Non-pigmented ciliary epithelial cell (primary cell): ENCODE measurements around the gene RBMS2.
"Not testable (repeated sequence)": the region's sequence is repeated elsewhere in the genome, so short reads cannot be mapped to it uniquely, and the experiment has no call there.

Experiments
- DNase-seq: peaks from one replicate; pipeline ENCODE4 v3.0.0-alpha.2; 2010; ENCODE audit warnings: low read depth

The RBMS2 gene, protein sequence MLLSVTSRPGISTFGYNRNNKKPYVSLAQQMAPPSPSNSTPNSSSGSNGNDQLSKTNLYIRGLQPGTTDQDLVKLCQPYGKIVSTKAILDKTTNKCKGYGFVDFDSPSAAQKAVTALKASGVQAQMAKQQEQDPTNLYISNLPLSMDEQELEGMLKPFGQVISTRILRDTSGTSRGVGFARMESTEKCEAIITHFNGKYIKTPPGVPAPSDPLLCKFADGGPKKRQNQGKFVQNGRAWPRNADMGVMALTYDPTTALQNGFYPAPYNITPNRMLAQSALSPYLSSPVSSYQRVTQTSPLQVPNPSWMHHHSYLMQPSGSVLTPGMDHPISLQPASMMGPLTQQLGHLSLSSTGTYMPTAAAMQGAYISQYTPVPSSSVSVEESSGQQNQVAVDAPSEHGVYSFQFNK

DNA sequence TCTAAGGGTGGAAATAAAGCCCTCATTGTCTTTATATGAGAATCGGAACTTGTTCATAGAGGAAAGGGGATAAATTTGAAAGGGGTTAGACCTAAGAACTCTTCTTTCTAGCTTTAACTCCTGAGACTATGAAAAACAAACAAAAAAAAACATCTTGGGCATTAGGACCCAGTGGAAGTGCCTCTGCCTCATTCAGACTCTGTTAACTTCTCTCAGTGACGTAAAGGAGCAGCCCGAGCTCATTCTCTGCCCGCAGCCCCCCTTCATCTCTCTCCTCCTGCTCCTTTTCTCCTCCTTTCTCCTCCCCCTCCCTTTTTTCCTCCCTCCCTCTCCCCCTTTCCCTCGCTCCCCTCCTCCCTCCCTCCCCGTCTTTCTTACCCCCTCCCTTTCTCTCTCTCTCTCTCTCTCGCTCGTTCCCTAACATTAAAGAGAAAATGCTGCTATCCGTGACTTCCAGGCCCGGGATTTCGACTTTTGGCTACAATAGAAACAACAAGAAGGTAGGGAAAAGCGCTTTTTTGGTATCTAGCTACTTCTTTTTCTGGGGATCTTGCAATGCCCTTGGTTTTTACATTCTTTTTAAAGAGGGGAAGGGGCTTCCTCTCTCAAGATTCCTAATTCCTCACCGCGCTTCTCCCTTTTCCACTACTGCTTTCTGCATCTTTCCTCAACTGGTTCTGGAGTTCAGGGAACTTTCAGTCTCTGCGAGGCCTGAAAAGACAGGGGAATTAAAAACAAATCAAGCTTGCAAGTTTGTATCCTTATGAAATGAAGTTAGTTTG is at the start of gene RBMS2:
Gene RBMS2, plus strand, starts transcription at position 231 of the 782 bp plus-strand sequence. Its CDS starts 204 bp downstream, at position 435.
- DNase-seq: peak; percentile 79

DNA sequence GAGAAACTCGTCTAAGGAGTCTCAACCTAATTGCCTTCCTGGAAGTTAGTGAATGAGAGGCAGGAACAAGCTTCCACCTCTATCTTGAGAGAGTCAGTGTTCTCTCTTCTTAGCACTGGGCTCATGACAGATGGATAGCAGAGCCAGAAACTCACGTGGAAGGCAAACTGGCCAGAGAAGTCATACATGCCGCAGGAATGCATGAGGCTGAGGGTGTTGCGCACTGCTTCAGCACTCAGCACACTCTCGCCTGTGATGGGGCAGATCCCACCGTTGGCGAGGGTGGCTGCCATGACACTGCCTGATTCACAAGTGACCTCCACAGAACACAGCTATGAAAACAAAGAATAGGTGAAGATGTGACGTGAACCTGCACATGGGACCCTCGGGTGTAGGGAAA is 47.2 kb upstream of the RBMS2 start:
- no peak for DNase-seq

DNA sequence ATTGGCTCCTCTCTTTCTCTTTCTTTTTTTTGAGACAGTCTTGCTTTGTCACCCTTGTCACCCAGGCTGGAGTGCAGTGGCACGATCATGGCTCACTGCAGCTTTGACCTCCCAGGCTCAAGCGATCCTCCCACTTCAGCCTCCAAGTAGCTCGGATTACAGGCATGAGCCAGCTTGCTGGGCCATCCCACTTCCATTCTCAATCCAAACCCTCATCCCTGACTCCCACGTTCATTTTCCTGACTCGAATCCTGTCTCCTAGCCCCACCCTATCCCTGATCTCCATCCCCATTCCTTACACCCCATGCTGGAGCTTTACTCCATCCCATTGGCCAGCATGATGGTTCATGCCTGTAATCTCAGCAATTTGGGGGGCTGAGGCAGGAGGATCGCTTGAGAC is 45.5 kb upstream of the RBMS2 start:
- no peak for DNase-seq

DNA sequence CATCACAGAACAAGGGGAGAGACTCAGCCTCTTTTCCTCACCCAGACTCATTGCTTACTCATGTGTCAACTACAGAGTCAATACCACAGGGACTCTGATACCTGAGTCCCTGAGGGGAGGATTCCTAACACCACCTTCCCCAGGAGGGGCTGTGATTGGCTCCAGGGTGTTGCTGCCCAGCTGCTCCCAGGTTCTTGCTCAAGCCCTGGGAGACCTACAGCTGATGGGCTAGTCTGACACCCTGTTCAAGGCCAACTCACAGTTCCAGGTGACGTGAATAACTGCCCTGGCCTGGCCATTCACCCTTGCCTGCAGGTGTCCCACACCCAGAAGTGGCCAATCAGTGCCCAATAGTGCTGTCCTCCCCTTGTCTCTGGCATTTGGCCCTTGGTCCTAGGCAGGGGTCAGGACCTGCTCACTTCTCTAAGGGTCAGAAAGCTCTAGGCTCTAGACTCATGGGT is 44.6 kb upstream of the RBMS2 start:
- no peak for DNase-seq

DNA sequence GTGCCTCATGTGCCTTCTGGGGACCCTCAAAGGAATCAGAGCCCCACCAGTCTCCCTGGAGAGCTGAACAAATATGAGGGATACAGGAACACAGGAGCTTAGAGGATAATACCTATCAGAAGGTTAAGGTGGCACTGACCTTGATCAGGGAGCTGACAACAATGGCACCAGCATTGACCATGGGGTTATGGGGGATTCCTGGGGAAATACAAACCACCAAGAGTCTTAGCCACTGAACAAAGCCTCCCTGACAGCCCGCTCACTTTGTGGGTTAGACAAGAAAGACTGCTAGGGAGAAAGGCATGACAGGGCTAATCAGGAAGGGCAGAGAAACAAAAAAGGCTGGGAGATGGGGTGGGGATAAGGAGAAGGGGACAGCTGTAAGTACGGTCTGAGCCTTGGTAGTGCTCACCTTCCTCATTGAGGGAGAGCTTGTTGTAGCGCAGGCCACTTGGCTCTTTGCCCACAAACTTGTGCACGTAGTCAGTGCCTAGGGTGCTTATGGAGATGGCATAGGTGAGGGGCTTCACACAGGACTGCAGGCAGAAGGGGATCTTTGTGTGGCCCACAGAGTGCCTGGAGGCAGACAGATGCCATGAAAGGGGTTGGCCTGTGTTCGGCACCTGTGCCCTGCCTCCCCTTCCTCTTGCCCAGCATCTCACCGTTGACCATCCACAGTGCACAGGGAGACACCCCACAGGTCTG is 43.9 kb upstream of the RBMS2 start:
- DNase-seq: no peak

DNA sequence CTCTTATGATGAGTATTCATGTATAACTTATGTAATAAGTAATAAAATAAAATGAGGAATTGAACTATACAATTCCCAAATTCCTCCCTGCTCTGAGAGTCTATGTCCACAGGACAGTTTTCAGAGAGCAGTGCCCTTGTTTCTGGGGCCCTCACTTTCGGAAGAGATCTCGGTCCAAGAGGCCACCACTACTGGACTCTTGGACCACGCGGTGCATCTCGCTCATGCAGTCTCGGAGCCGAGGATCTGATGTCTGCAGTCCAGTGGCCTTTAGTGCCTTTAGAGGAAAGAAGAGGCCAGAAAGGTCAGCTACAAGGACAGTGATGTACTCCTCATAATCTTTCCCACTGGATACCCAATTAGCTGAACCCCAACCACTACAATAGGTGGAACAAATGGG is 42.0 kb upstream of the RBMS2 start:
- DNase-seq: no peak

DNA sequence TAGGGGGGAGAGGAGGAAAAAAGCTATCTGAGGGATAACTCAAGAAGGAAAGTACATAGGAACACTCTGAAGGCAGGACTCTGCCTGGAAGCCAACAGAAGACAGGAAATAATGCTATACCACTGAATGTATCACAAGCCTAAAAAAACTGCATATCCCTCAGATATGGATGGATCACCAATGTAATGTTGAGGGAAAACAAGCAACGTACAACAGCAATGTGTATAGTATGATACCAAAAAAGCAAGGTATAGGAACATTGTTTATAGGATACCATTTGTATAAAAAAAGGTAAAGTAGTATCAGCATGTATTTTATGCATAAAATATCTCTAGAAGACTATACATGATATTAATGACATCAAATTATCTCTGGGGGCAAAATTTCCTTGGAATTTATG is 37.1 kb upstream of the RBMS2 start:
- no peak for DNase-seq

DNA sequence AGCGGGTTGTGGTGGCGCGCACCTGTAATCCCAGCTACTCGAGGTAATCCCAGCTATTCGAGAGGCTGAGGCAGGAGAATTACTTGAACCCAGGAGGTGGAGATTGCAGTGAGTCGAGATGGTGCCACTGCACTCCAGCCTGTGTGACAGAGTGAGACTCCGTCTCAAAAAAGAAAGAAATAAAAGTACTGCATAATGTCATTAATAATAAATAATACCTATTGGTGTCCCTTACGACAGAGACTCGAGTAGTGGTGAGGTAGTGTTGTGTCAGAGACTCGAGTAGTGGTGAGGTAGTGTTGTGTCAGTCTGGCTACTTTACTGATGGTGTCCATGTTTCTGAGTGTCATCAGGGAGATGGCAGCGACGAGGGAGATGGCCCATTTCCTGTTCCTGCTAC is 34.9 kb upstream of the RBMS2 start:
- no peak for DNase-seq

DNA sequence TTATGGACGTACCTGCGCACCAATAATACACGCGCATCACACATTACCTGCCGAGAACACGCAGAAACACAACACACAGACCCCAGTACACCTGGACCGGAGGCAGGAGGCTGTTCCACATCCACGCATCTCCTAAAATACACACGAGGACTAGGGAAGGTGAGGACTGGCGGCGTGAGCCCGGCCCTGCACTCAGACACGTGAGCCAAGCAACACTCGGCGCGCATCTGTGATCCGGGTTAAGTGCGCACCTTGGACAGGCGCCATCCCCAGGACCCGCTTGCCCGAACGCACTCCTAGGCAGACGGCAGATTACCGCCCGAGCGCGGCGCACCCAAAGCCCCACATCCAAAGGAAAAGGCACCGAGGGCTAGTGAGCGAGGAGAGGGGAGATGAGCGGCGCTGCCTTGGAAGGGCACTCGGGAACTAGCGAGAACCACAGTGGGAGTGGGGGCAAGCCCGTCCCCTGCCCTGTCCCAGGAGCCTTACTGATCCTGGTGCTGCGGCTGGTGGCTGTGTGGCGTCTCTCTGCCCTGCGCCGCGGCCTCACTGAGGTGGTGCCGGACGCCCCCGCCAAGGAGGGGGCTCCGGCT is 34.1 kb upstream of the RBMS2 start:
- no peak for DNase-seq

DNA sequence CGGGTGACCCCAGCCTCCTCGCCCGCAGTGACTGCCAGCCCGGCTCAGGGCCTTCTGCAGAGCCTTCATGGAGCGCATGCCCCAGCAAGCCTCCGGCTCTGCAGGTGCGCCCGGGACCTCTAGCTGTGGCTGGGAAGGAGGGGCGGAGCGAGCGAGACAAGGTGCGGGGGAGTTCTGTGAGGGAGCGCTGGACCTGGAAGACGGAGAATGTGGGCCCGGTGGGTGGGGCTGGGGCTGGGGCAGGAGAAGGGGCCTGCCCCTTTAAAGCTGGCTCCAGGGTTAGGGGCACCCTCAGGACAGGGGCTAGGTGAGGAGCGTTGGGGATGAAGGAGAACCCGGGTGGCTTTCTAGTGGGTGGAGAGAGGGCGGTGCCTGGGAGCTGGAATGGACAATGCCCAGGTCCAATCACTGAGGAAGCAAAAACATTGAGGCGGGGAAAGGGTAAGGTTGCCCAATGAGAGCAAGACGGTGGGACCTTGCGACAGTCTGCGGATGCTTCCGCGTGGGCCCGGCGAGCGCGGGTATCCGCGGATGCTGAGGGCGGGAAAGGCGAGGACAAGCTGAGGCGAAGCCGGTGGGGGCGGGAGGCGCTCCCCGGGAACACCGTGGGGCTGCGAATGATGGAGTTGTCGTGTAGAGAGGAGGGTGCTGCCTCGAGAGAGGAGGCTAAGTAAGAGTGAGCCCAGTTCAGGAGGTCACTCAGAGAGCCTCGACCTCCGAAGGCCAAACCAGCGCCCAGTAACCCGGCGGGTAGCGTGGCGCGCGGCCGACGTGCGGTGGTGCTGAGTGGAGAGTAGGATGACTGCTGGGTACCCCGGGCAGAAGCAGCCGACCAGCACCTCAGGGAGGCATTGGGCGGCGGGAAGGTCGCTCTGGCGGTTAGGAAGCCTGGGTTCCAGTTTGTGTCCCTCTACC is 33.3 kb upstream of the RBMS2 start, which contains the start of gene GLS2:
Gene GLS2, minus strand, starts transcription at position 121 of the 915 bp plus-strand sequence. Its CDS starts 43 bp downstream, at position 78.
- peak; percentile 18 for DNase-seq

DNA sequence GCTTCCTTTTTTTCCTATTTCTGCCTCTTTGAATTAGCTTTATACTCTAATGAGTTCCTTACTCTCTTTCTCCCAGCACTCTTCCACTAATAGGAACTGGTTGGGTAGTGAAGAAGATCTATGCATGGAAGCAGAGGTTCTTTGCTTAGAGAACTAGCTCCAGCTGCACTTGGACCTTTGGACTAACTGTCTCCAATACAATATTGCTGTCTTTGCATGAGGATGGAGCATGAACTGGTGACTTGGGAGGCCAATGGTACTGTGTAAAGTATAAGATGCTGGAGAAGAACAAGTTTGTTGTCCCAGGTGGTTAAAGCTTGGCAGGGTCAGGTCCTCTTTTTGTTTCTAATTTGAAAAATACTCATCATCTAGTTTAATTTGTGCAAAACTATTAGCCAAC is 31.3 kb upstream of the RBMS2 start:
- DNase-seq: no peak

DNA sequence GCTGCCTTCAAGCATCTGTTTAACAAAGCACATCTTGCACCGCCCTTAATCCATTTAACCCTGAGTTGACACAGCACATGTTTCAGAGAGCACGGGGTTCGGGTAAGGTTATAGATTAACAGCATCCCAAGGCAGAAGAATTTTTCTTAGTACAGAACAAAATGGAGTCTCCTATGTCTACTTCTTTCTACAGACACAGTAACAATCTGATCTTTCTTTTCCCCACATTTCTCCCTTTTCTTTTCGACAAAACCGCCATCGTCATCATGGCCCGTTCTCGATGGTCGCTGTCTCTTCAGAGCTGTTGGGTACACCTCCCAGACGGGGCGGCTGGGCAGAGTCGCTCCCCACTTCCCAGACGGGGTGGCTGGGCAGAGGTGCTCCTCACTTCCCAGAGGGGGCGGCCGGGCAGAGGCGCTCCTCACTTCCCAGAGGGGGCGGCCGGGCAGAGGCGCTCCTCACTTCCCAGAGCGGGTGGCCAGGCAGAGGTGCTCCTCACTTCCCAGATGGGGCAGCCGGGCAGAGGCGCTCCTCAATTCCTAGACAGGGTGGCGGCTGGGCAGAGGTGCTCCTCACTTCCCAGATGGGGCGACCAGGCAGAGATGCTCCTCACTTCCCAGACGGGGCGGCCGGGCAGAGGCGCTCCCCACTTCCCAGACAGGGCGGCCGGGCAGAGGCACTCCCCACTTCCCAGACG is 28.1 kb upstream of the RBMS2 start:
- DNase-seq: not testable (repeated sequence)

DNA sequence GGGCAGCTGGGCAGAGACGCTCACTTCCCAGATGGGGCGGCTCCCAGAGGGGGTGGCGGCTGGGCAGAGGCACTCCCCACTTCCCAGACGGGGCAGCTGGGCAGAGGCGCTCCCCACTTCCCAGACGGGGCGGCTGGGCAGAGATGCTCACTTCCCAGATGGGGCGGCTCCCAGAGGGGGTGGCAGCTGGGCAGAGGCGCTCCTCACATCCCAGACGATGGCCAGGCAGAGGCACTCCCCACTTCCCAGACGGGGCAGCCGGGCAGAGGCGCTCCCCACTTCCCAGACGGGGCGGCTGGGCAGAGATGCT is 27.6 kb upstream of the RBMS2 start:
- not testable (repeated sequence) for DNase-seq

DNA sequence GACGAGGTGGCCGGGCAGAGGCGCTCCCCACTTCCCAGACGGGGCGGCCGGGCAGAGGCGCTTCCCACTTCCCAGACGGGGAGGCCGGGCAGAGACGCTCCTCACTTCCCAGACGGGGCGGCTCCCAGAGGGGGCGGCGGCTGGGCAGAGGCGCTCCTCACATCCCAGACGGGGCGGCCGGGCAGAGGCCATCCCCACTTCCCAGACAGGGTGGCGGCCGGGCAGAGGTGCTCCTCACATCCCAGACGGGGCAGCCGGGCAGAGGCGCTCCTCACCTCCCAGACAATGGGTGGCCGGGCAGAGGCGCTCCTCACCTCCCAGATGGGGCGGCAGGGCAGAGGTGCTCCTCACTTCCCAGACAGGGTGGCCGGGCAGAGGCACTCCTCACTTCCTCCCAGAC is 27.1 kb upstream of the RBMS2 start:
- DNase-seq: not testable (repeated sequence)

DNA sequence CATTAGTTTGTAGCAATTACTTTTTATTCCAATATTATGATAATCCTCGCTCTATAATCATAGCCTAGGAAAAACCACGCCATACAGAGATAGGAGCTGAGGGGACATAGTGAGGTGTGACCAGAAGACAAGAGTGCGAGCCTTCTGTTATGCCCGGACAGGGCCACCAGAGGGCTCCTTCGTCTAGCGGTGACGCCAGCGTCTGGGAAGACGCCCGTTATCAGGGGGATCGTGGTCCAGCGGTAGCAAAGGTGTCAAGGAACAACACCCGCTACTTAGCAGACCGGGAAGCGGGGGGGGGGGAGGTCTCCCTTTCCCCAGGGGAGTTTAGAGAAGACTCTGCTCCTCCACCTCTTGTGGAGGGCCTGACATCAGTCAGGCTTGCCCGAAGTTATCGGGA is 24.9 kb upstream of the RBMS2 start:
- not testable (repeated sequence) for DNase-seq

DNA sequence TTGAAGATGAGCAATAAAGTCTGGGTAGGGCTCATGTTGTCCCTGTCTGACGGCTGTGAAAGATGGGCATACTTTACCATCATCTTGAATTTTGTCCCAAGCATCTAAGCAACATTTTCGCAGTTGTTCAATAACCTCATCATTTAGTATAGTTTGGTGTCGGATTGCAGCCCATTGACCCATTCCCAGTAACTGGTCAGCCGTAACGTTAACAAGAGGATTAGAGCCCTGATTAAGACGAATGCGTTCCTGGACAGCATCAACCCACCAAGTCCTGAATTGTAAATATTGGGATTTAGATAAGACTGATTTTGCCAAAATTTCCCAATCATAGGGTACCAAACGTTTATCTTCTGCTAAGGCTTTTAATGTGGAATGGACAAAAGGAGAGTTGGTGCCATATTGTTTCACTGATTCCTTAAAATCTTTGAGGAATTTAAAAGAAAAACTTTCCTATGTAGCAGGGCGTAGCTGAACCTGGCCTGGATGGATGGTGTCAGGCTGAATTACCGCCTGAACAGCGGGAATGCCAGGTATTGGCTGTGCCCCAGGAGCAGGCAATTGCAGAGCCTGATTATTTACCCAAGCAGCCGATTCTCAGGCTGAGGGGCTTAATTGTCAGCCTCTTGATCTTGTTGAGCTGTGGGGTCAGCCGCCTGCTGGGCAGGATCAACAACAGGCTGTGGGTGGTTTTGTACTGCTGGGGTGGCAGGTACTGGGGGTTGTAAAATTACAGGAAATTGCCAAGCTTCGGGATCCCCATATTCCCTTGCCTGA is 23.3 kb upstream of the RBMS2 start:
- DNase-seq: not testable (repeated sequence)

DNA sequence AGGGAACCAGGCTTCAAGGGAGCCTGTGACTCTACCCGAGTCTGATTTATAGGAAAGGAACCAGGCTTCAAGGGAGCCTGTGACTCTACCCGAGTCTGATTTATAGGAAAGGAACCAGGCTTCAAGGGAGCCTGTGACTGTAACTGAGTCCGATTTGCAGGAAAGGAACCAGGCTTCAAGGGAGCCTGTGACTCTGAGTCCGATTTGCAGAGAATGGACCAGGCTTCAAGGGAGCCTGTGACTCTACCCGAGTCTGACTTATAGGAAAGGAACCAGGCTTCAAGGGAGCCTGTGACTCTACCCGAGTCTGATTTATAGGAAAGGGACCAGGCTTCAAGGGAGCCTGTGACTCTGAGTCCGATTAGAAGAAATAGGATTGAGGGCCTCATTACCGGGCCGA is 22.2 kb upstream of the RBMS2 start:
- not testable (repeated sequence) for DNase-seq

DNA sequence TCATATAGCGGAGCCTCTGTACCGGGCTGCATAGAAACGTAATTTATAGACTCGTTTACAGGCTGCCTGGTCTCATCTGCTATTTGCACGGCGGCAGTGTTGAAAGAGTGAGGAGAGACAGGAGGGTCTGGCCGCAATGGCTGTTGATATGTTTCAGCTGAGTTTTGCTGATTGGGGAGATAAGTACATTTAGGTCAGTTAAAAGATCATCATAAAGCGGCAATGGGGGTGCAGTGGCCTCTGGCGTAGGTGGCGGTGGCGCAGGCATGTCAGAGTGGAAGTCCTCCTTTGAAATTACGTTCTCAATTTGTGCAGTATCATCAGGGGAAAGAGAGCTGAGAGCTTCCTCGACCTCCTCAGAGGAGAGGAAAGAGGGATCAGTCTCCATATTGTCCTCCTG is 21.7 kb upstream of the RBMS2 start:
- not testable (repeated sequence) for DNase-seq

DNA sequence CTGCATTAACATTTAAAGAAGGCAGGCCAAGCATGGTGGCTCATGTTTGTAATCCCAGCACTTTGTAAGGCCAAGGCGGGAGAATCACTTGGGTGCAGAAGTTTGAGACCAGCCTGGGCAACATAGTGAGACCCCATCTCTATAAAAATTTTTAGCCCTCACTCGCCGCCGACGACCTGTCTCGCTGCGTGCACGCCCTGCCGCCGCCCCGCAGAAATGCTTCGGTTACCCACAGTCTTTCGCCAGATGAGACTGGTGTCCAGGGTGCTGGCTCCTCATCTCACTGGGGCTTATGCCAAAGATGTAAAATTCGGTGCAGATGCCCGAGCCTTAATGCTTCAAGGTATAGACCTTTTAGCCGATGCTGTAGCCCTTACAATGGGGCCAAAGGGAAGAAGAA is 10.8 kb upstream of the RBMS2 start:
- DNase-seq: no peak

DNA sequence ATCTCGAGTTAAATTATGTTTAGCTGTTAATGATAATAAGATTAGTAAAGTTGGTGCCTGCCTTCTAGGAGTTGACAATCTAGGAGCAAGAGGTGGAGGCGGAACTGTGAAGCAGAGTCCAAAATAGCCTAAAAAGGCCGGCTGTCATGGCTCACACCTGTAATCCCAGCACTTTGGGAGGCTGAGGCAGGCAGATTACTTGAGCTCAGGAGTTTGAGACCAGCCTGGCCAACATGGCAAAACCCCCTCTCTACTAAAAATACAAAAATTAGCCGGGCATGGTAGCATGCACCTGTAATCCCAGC is 7.7 kb upstream of the RBMS2 start:
- DNase-seq: not testable (repeated sequence)
